NOMO-1 (cell line): Measurements from ENCODE around the gene EIF4E2.
"Not testable (repeated sequence)": the region's sequence is repeated elsewhere in the genome, so short reads cannot be mapped to it uniquely, and the experiment has no call there.

Experiments
- DNase-seq, 2 experiments: peaks; one replicate each; lab custom pipeline; 2025; ENCODE audit not compliant: unreplicated experiment in 2 of 2; lab: John Stamatoyannopoulos, UW

The EIF4E2 gene

GRCh38 chr2:232521959-232522622, 28.4 kb upstream of the EIF4E2 start:
- peak; percentile 7 to 20 for DNase-seq

GRCh38 chr2:232522623-232523401, 27.7 kb upstream of the EIF4E2 start:
- DNase-seq = no peak

- no peak for DNase-seq
These were observed 27.1 kb upstream of the EIF4E2 start for GRCh38 chr2:232523402-232523681.

GRCh38 chr2:232523682-232524597, 26.5 kb upstream of the EIF4E2 start:
- DNase-seq = peak; percentile 36 to 67

- DNase-seq = no peak
These were observed 25.7 kb upstream of the EIF4E2 start for GRCh38 chr2:232524771-232525170.

- no peak for DNase-seq
These were observed 25.3 kb upstream of the EIF4E2 start for GRCh38 chr2:232525199-232525598.

GRCh38 chr2:232525791-232526371, 24.6 kb upstream of the EIF4E2 start, which contains the start of gene CHRND:
TSS of gene CHRND (plus strand) at chr2:232526160. CDS start at chr2:232526216, 56 bp downstream.
- no peak for DNase-seq

- no peak for DNase-seq
These were observed 24.0 kb upstream of the EIF4E2 start for GRCh38 chr2:232526372-232526941.

GRCh38 chr2:232527905-232528470, 22.5 kb upstream of the EIF4E2 start:
- no peak for DNase-seq

- DNase-seq = no peak
These were observed 21.6 kb upstream of the EIF4E2 start for GRCh38 chr2:232528746-232529460.

GRCh38 chr2:232529806-232530547, 20.5 kb upstream of the EIF4E2 start:
- DNase-seq = no peak

- no peak for DNase-seq
These were observed 19.7 kb upstream of the EIF4E2 start for GRCh38 chr2:232530626-232531260.

GRCh38 chr2:232532419-232532818, 18.1 kb upstream of the EIF4E2 start:
- no peak for DNase-seq

- DNase-seq = not testable (repeated sequence)
These were observed 17.7 kb upstream of the EIF4E2 start for GRCh38 chr2:232532821-232533220.

- DNase-seq = no peak
These were observed 16.4 kb upstream of the EIF4E2 start for GRCh38 chr2:232533944-232534710.

GRCh38 chr2:232534940-232535651, 15.4 kb upstream of the EIF4E2 start:
- DNase-seq = no peak
